ENCODE measurements around the gene FOSL2. TPM values are rescaled to one million over a fixed set of nuclear protein-coding genes. Genes with fewer than 3 reads are reported as not detected.

The FOSL2 gene
- total RNA-seq, 1 experiment from 2014 or later, result 4.0 TPM

- no peak for TF ChIP-seq ZNF281 (CRISPR knock-in tag; IDR thresholded peaks at IDR 0.05)
These were observed 35.8 kb downstream of the FOSL2 start (continued) for GRCh38 chr2:28428486-28428885.

GRCh38 chr2:28429636-28430376 lies 37.1 kb downstream of the FOSL2 start:
- Mint-ChIP-seq H3K4me3 (no peak overlapping the region), H3K27me3 (ENCODE audit: low read depth) (no peaks in the 10 kb centered on the region), H3K9me3 (peaks cover 21% of the 10 kb centered on the region), H3K4me1 (peaks cover 6% of the 10 kb centered on the region; the same call in 1 of the 2 replicates), H3K36me3 (peaks cover 4% of the 10 kb centered on the region), H3K27ac (no peak overlapping the region)
- CTCF ChIA-PET, result interaction anchor here (0.7 kb wide), 1 partner anchor 66 kb away, joined by 5 read pairs; no protein-coding TSS in a partner anchor
- no peak for ATAC-seq
- POLR2A ChIA-PET, result interaction anchor here (0.7 kb wide), 1 partner anchor 360 kb away, joined by 3 read pairs; no protein-coding TSS in a partner anchor
- no peak for DNase-seq (ENCODE audit: low spot score)
- no peak for TF ChIP-seq JUN (CRISPR knock-in tag; IDR thresholded peaks at IDR 0.05)
- no peak for TF ChIP-seq ATF2 (CRISPR knock-in tag; IDR thresholded peaks at IDR 0.05; ENCODE audit: borderline replicate concordance, low read depth)
- no peak for TF ChIP-seq FOXP1 (CRISPR knock-in tag; IDR thresholded peaks at IDR 0.05; ENCODE audit: borderline replicate concordance)
- TF ChIP-seq NFATC4 (CRISPR knock-in tag; IDR thresholded peaks at IDR 0.05), result no peak
- no peak for TF ChIP-seq SMAD3 (CRISPR knock-in tag; IDR thresholded peaks at IDR 0.05; ENCODE audit: borderline replicate concordance)
- TF ChIP-seq NR1H2 (CRISPR knock-in tag; IDR thresholded peaks at IDR 0.05), result no peak
- no peak for TF ChIP-seq STAT6 (CRISPR knock-in tag; conservative IDR thresholded peaks at IDR 0.05; ENCODE audit: low read depth)
- TF ChIP-seq IRF2 (CRISPR knock-in tag; IDR thresholded peaks at IDR 0.05; ENCODE audit: borderline replicate concordance, low read depth), result no peak
- no peak for TF ChIP-seq GRHL2 (CRISPR knock-in tag; IDR thresholded peaks at IDR 0.05; ENCODE audit: insufficient replicate concordance, severe bottlenecking)
- TF ChIP-seq, protein P1, sequence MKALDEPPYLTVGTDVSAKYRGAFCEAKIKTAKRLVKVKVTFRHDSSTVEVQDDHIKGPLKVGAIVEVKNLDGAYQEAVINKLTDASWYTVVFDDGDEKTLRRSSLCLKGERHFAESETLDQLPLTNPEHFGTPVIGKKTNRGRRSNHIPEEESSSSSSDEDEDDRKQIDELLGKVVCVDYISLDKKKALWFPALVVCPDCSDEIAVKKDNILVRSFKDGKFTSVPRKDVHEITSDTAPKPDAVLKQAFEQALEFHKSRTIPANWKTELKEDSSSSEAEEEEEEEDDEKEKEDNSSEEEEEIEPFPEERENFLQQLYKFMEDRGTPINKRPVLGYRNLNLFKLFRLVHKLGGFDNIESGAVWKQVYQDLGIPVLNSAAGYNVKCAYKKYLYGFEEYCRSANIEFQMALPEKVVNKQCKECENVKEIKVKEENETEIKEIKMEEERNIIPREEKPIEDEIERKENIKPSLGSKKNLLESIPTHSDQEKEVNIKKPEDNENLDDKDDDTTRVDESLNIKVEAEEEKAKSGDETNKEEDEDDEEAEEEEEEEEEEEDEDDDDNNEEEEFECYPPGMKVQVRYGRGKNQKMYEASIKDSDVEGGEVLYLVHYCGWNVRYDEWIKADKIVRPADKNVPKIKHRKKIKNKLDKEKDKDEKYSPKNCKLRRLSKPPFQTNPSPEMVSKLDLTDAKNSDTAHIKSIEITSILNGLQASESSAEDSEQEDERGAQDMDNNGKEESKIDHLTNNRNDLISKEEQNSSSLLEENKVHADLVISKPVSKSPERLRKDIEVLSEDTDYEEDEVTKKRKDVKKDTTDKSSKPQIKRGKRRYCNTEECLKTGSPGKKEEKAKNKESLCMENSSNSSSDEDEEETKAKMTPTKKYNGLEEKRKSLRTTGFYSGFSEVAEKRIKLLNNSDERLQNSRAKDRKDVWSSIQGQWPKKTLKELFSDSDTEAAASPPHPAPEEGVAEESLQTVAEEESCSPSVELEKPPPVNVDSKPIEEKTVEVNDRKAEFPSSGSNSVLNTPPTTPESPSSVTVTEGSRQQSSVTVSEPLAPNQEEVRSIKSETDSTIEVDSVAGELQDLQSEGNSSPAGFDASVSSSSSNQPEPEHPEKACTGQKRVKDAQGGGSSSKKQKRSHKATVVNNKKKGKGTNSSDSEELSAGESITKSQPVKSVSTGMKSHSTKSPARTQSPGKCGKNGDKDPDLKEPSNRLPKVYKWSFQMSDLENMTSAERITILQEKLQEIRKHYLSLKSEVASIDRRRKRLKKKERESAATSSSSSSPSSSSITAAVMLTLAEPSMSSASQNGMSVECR (CRISPR knock-in tag; IDR thresholded peaks at IDR 0.05; ENCODE audit: borderline replicate concordance), result no peak
- no peak for TF ChIP-seq MXD4 (CRISPR knock-in tag; IDR thresholded peaks at IDR 0.05; ENCODE audit: borderline replicate concordance)
- TF ChIP-seq ESRRA (CRISPR knock-in tag; IDR thresholded peaks at IDR 0.05; ENCODE audit: borderline replicate concordance), result no peak
- no peak for TF ChIP-seq ZNF281 (CRISPR knock-in tag; IDR thresholded peaks at IDR 0.05)
- no peak for TF ChIP-seq ATF6 (CRISPR knock-in tag; IDR thresholded peaks at IDR 0.05)
- no peak for TF ChIP-seq E2F1 (CRISPR knock-in tag; IDR thresholded peaks at IDR 0.05)
